H1 (cell line): ENCODE measurements around the gene CDK5R2. TPM values are rescaled to one million over a fixed set of nuclear protein-coding genes. Genes with fewer than 3 reads are reported as not detected.

Experiments used
- GTF2F1 ChIP-seq: IDR thresholded peaks from 2 replicates; pipeline ENCODE4 v1.6.1; 2012; ENCODE audit warnings: low read depth, low read length, improper control_type of control experiment, borderline replicate concordance
- JUND ChIP-seq: IDR thresholded peaks from 2 replicates; pipeline ENCODE4 v1.6.1; 2011; ENCODE audit warnings: mild to moderate bottlenecking, improper control_type of control experiment, low read length
- NANOG ChIP-seq: IDR thresholded peaks from 2 replicates; pipeline ENCODE4 v1.6.1; 2011; ENCODE audit warnings: low read length, low read depth, mild to moderate bottlenecking, inconsistent platforms; ENCODE audit not compliant: insufficient read depth, poor library complexity, severe bottlenecking
- SIX5 ChIP-seq: IDR thresholded peaks from 2 replicates; pipeline ENCODE4 v1.6.1; 2011; ENCODE audit warnings: mild to moderate bottlenecking, low read depth, low read length
- SRF ChIP-seq: IDR thresholded peaks from 2 replicates; pipeline ENCODE4 v1.6.1; 2011; ENCODE audit warnings: mild to moderate bottlenecking, low read depth, low read length, moderate library complexity
- TCF12 ChIP-seq: IDR thresholded peaks from 2 replicates; pipeline ENCODE4 v1.6.1; 2011; ENCODE audit warnings: low read depth, mild to moderate bottlenecking, low read length
- polyA plus RNA-seq, 7 experiments: library from polyadenylated mRNA; depleted of rRNA in 3 of 7; stranded (reverse) in 5 of 7; unstranded in 2 of 7; fragments of >200 nt in 5 of 7; fragments of 200-250 nt in 2 of 7; gene quantifications; 1 replicate in 5 of 7; 2 replicates in 1 of 7; 4 replicates in 1 of 7; pipeline versions ENCODE4 v1.2.1 to v1.2.3, GENCODE V29; 2011 to 2013; ENCODE audit warnings: missing spikeins in 2 of 7, mixed read lengths in 2 of 7
- total RNA-seq: library from RNA; stranded (reverse); fragmentation: NEBNext Ultra II Directional; extraction: Animal tissue kit (Norgen Biotek cat#: 25700); gene quantifications from 2 replicates; pipeline ENCODE4 v1.2.1, GENCODE V29; 2021
- TF ChIP-seq, protein P1 (sequence below): fragments of 300-600 bp; sonication (generic); IDR thresholded peaks from 2 replicates; pipeline ENCODE4 v1.7.1; 2012; ENCODE audit warnings: low read length, moderate library complexity, mild to moderate bottlenecking, inconsistent platforms; ENCODE audit not compliant: insufficient replicate concordance
- TF ChIP-seq, protein P2 (sequence below): IDR thresholded peaks from 2 replicates; pipeline ENCODE4 v1.6.1; 2012; ENCODE audit warnings: low read length, inconsistent platforms
- TF ChIP-seq, protein P3 (sequence below): IDR thresholded peaks from 2 replicates; pipeline ENCODE4 v1.6.1; 2012; ENCODE audit warnings: inconsistent platforms

CDK5R2 gene
- total and polyA plus RNA-seq, 2 of the 8 experiments (the other 6 are each of a cell fraction or from before 2014, with no cell fraction given): 0.14 TPM; not detected in 1

DNA sequence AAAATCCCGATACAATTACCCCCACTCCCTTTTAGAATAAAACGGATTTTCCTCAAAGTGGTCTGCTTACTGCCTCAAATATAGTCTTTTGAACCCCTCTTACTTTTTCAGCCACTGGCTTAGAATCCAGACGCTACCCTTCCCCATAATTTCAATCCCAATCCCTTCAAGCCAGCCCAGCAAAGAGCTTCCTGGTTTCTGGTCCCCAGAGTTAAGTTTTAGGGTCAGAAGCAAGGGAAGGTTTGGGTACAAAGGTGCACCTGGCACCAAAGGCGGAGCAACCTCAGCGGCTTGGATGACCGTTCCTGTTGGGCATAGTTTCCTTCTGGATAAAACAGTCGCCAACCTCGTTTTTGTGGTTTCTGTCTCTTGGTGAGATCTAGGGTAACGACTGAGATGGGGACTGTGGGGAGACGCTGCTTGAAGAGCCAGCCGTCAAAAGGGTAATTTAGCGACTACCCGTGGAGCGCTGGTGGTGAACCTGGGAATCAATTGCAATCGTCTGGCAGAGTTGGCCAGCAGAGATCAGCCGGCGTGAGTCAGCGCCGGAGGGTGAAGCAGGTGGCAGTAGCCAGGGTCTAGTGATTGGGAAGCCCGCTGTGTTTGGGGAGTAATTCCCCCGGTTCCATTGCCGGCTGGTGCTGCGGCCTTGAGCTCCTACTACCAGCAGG lies 23.9 kb downstream of the CDK5R2 start (continued):
- TF ChIP-seq, protein P1, sequence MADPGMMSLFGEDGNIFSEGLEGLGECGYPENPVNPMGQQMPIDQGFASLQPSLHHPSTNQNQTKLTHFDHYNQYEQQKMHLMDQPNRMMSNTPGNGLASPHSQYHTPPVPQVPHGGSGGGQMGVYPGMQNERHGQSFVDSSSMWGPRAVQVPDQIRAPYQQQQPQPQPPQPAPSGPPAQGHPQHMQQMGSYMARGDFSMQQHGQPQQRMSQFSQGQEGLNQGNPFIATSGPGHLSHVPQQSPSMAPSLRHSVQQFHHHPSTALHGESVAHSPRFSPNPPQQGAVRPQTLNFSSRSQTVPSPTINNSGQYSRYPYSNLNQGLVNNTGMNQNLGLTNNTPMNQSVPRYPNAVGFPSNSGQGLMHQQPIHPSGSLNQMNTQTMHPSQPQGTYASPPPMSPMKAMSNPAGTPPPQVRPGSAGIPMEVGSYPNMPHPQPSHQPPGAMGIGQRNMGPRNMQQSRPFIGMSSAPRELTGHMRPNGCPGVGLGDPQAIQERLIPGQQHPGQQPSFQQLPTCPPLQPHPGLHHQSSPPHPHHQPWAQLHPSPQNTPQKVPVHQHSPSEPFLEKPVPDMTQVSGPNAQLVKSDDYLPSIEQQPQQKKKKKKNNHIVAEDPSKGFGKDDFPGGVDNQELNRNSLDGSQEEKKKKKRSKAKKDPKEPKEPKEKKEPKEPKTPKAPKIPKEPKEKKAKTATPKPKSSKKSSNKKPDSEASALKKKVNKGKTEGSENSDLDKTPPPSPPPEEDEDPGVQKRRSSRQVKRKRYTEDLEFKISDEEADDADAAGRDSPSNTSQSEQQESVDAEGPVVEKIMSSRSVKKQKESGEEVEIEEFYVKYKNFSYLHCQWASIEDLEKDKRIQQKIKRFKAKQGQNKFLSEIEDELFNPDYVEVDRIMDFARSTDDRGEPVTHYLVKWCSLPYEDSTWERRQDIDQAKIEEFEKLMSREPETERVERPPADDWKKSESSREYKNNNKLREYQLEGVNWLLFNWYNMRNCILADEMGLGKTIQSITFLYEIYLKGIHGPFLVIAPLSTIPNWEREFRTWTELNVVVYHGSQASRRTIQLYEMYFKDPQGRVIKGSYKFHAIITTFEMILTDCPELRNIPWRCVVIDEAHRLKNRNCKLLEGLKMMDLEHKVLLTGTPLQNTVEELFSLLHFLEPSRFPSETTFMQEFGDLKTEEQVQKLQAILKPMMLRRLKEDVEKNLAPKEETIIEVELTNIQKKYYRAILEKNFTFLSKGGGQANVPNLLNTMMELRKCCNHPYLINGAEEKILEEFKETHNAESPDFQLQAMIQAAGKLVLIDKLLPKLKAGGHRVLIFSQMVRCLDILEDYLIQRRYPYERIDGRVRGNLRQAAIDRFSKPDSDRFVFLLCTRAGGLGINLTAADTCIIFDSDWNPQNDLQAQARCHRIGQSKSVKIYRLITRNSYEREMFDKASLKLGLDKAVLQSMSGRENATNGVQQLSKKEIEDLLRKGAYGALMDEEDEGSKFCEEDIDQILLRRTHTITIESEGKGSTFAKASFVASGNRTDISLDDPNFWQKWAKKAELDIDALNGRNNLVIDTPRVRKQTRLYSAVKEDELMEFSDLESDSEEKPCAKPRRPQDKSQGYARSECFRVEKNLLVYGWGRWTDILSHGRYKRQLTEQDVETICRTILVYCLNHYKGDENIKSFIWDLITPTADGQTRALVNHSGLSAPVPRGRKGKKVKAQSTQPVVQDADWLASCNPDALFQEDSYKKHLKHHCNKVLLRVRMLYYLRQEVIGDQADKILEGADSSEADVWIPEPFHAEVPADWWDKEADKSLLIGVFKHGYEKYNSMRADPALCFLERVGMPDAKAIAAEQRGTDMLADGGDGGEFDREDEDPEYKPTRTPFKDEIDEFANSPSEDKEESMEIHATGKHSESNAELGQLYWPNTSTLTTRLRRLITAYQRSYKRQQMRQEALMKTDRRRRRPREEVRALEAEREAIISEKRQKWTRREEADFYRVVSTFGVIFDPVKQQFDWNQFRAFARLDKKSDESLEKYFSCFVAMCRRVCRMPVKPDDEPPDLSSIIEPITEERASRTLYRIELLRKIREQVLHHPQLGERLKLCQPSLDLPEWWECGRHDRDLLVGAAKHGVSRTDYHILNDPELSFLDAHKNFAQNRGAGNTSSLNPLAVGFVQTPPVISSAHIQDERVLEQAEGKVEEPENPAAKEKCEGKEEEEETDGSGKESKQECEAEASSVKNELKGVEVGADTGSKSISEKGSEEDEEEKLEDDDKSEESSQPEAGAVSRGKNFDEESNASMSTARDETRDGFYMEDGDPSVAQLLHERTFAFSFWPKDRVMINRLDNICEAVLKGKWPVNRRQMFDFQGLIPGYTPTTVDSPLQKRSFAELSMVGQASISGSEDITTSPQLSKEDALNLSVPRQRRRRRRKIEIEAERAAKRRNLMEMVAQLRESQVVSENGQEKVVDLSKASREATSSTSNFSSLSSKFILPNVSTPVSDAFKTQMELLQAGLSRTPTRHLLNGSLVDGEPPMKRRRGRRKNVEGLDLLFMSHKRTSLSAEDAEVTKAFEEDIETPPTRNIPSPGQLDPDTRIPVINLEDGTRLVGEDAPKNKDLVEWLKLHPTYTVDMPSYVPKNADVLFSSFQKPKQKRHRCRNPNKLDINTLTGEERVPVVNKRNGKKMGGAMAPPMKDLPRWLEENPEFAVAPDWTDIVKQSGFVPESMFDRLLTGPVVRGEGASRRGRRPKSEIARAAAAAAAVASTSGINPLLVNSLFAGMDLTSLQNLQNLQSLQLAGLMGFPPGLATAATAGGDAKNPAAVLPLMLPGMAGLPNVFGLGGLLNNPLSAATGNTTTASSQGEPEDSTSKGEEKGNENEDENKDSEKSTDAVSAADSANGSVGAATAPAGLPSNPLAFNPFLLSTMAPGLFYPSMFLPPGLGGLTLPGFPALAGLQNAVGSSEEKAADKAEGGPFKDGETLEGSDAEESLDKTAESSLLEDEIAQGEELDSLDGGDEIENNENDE: no peak
- TF ChIP-seq GTF2F1 (no peak), JUND (no peak), SRF (no peak), SIX5 (no peak), NANOG (no peak), TCF12 (no peak)
- TF ChIP-seq, protein P2, sequence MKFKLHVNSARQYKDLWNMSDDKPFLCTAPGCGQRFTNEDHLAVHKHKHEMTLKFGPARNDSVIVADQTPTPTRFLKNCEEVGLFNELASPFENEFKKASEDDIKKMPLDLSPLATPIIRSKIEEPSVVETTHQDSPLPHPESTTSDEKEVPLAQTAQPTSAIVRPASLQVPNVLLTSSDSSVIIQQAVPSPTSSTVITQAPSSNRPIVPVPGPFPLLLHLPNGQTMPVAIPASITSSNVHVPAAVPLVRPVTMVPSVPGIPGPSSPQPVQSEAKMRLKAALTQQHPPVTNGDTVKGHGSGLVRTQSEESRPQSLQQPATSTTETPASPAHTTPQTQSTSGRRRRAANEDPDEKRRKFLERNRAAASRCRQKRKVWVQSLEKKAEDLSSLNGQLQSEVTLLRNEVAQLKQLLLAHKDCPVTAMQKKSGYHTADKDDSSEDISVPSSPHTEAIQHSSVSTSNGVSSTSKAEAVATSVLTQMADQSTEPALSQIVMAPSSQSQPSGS: no peak
- TF ChIP-seq, protein P3, sequence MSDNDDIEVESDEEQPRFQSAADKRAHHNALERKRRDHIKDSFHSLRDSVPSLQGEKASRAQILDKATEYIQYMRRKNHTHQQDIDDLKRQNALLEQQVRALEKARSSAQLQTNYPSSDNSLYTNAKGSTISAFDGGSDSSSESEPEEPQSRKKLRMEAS: no peak
